Endothelial cell (in vitro differentiated cells): Measurements from ENCODE around the gene NFRKB. TPM values are rescaled to one million over a fixed set of nuclear protein-coding genes. Genes with fewer than 3 reads are reported as not detected.
A peak's percentile ranks its signal among the peaks of the same experiment; 100 is the strongest.
"Not testable (repeated sequence)": the region's sequence is repeated elsewhere in the genome, so short reads cannot be mapped to it uniquely, and the experiment has no call there.

Experiments used
- DNase-seq: peaks from one replicate; pipeline ENCODE4 v3.0.0; 2021; ENCODE audit warnings: low spot score
- H3K27ac Mint-ChIP-seq: one replicate; pipeline ENCODE4 v1.8.0; 2021; ENCODE audit warnings: mixed read lengths, inconsistent platforms; ENCODE audit not compliant: unreplicated experiment
- H3K27me3 Mint-ChIP-seq: one replicate; pipeline ENCODE4 v1.8.0; 2021; ENCODE audit warnings: mild to moderate bottlenecking, moderate library complexity, mixed read lengths, inconsistent platforms; ENCODE audit not compliant: unreplicated experiment
- H3K36me3 Mint-ChIP-seq: one replicate; pipeline ENCODE4 v1.8.0; 2021; ENCODE audit warnings: mild to moderate bottlenecking, low read depth, mixed read lengths, inconsistent platforms; ENCODE audit not compliant: unreplicated experiment
- H3K4me1 Mint-ChIP-seq: one replicate; pipeline ENCODE4 v1.8.0; 2021; ENCODE audit warnings: mild to moderate bottlenecking, mixed read lengths, inconsistent platforms; ENCODE audit not compliant: unreplicated experiment
- H3K4me3 Mint-ChIP-seq: one replicate; pipeline ENCODE4 v1.8.0; 2021; ENCODE audit warnings: mild to moderate bottlenecking, mixed read lengths, inconsistent platforms; ENCODE audit not compliant: unreplicated experiment
- H3K9me3 Mint-ChIP-seq: one replicate; pipeline ENCODE4 v1.8.0; 2021; ENCODE audit warnings: mixed read lengths, inconsistent platforms; ENCODE audit not compliant: unreplicated experiment
- CTCF ChIP-seq: fragments of 200-600 bp; sonication (generic); IDR thresholded peaks from one replicate; pipeline ENCODE4 v1.5.0; 2021; ENCODE audit warnings: antibody characterized with exemption; ENCODE audit not compliant: unreplicated experiment
- total RNA-seq: library from RNA; stranded (reverse); fragmentation: NEBNext Ultra II Directional; extraction: Animal tissue kit (Norgen Biotek cat#: 25700); gene quantifications from one replicate; pipeline ENCODE4 v1.2.1, GENCODE V29; 2021; ENCODE audit not compliant: unreplicated experiment

Gene NFRKB
- total RNA-seq, 1 donor from 2014 or later: 31.7 TPM

- peak; percentile 70 for DNase-seq
- peaks cover 67% of the 10 kb centered on the region for H3K36me3 Mint-ChIP-seq
- TF ChIP-seq CTCF: peak; percentile 73
These were observed 13.7 kb downstream of the NFRKB start for GRCh38 chr11:129881570-129882170.

GRCh38 chr11:129880311-129880710, 15.1 kb downstream of the NFRKB start:
- DNase-seq: no peak
- no peak for TF ChIP-seq CTCF
- Mint-ChIP-seq H3K9me3 (no peaks in the 10 kb centered on the region), H3K4me1 (no peaks in the 10 kb centered on the region), H3K27me3 (peaks cover 4% of the 10 kb centered on the region), H3K4me3 (peak overlapping the region; percentile 4), H3K36me3 (peaks cover 58% of the 10 kb centered on the region), H3K27ac (no peak overlapping the region)

More at GRCh38 chr11:129881570-129882170, 13.7 kb downstream of the NFRKB start:
- Mint-ChIP-seq H3K9me3 (no peaks in the 10 kb centered on the region), H3K27me3 (peaks cover 4% of the 10 kb centered on the region), H3K4me1 (no peaks in the 10 kb centered on the region), H3K4me3 (no peak overlapping the region), H3K27ac (no peak overlapping the region)

GRCh38 chr11:129871914-129872313, 23.5 kb downstream of the NFRKB start:
- no peak for DNase-seq
- no peak for TF ChIP-seq CTCF
- Mint-ChIP-seq H3K36me3 (peaks cover 47% of the 10 kb centered on the region), H3K27me3 (peaks cover 1% of the 10 kb centered on the region), H3K4me3 (peak overlapping the region; percentile 0), H3K9me3 (no peaks in the 10 kb centered on the region), H3K27ac (no peak overlapping the region), H3K4me1 (no peaks in the 10 kb centered on the region)

- H3K4me3 Mint-ChIP-seq, H3K9me3 Mint-ChIP-seq, H3K4me1 Mint-ChIP-seq, H3K27me3 Mint-ChIP-seq, DNase-seq: not testable (repeated sequence)
- H3K27ac Mint-ChIP-seq: peak overlapping the region; percentile 10
- peaks cover 61% of the 10 kb centered on the region for H3K36me3 Mint-ChIP-seq
These were observed 26.8 kb downstream of the NFRKB start for GRCh38 chr11:129868626-129869025.

- no peak for TF ChIP-seq CTCF
- H3K4me3 Mint-ChIP-seq: no peak overlapping the region
- H3K27me3 Mint-ChIP-seq: peaks cover 2% of the 10 kb centered on the region
- H3K27ac Mint-ChIP-seq: no peak overlapping the region
- H3K36me3 Mint-ChIP-seq: peaks cover 60% of the 10 kb centered on the region
- no peaks in the 10 kb centered on the region for H3K9me3 Mint-ChIP-seq
- no peak for DNase-seq
- H3K4me1 Mint-ChIP-seq: no peaks in the 10 kb centered on the region
These were observed 29.1 kb downstream of the NFRKB start for GRCh38 chr11:129866311-129866710.
